HepG2 (cell line): Measurements from ENCODE around the gene ANKRD39. TPM values are rescaled to one million over a fixed set of nuclear protein-coding genes. Genes with fewer than 3 reads are reported as not detected.

ENCODE experiments used
- ETV6 ChIP-seq: sonication (generic); formaldehyde crosslinking; conservative IDR thresholded peaks from 2 replicates; pipeline ENCODE4 v1.4.0; 2020; ENCODE audit warnings: missing genetic modification reagents
- KDM5B ChIP-seq: sonication (generic); formaldehyde crosslinking; IDR thresholded peaks from 2 replicates; pipeline ENCODE4 v1.4.0; 2020; ENCODE audit warnings: missing genetic modification reagents, mild to moderate bottlenecking, borderline replicate concordance
- MBD4 ChIP-seq: IDR thresholded peaks from 2 replicates; pipeline ENCODE4 v1.6.1; 2012; ENCODE audit warnings: low read length, inconsistent platforms, borderline replicate concordance
- MEIS1 ChIP-seq: sonication (generic); formaldehyde crosslinking; IDR thresholded peaks from 2 replicates; pipeline ENCODE4 v1.9.0; 2021; ENCODE audit warnings: mild to moderate bottlenecking, missing genetic modification reagents, moderate library complexity, borderline replicate concordance
- MZF1 ChIP-seq: sonication (generic); formaldehyde crosslinking; IDR thresholded peaks from 2 replicates; pipeline ENCODE4 v1.8.1; 2023; ENCODE audit warnings: mild to moderate bottlenecking, missing genetic modification reagents, borderline replicate concordance
- NFIB ChIP-seq: sonication (generic); formaldehyde crosslinking; IDR thresholded peaks from 2 replicates; pipeline ENCODE4 v1.9.0; 2021; ENCODE audit warnings: missing genetic modification reagents, mild to moderate bottlenecking, borderline replicate concordance
- RFXANK ChIP-seq: IDR thresholded peaks from 2 replicates; pipeline ENCODE4 v1.6.1; 2016
- SRSF1 ChIP-seq: fragments of 200-400 bp; formaldehyde crosslinking; optimal IDR thresholded peaks from 2 replicates; pipeline ENCODE3; 2017; ENCODE audit warnings: mild to moderate bottlenecking, low read depth, low read length, moderate library complexity
- ZBTB39 ChIP-seq: sonication (generic); formaldehyde crosslinking; IDR thresholded peaks from 2 replicates; pipeline ENCODE4 v1.5.0; 2020; ENCODE audit warnings: missing genetic modification reagents
- ZNF136 ChIP-seq: sonication (generic); formaldehyde crosslinking; IDR thresholded peaks from 2 replicates; pipeline ENCODE4 v1.8.1; 2022; ENCODE audit warnings: low read depth, mild to moderate bottlenecking, moderate library complexity, missing genetic modification reagents
- ZNF224 ChIP-seq: sonication (generic); formaldehyde crosslinking; IDR thresholded peaks from 2 replicates; pipeline ENCODE4 v1.5.0; 2020; ENCODE audit warnings: mild to moderate bottlenecking, missing genetic modification reagents
- ZNF343 ChIP-seq: sonication (generic); formaldehyde crosslinking; IDR thresholded peaks from 2 replicates; pipeline ENCODE4 v1.4.0; 2020; ENCODE audit warnings: mild to moderate bottlenecking, missing genetic modification reagents
- ZNF652 ChIP-seq: IDR thresholded peaks from 2 replicates; pipeline ENCODE4 v1.6.1; 2016; ENCODE audit warnings: low read depth, borderline replicate concordance
- ZNF710 ChIP-seq: sonication (generic); formaldehyde crosslinking; IDR thresholded peaks from 2 replicates; pipeline ENCODE4 v1.5.0; 2020; ENCODE audit warnings: mild to moderate bottlenecking, missing genetic modification reagents, borderline replicate concordance
- ZNF816 ChIP-seq: sonication (generic); formaldehyde crosslinking; IDR thresholded peaks from 2 replicates; pipeline ENCODE4 v1.8.0; 2022; ENCODE audit warnings: missing genetic modification reagents, mild to moderate bottlenecking, borderline replicate concordance
- polyA plus RNA-seq, 8 experiments: library from polyadenylated mRNA; depleted of rRNA in 3 of 8; stranded (reverse) in 7 of 8; unstranded in 1 of 8; fragments of >200 nt; fragmentation: Illumina TruSeq in 4 of 8; extraction: Trizol in 4 of 8; gene quantifications; 2 replicates each; pipeline versions ENCODE4 v1.2.1 to v1.2.3, GENCODE V29; 2011 to 2016; ENCODE audit warnings: low read depth in 4 of 8, missing spikeins in 1 of 8, mixed read lengths in 1 of 8; ENCODE audit not compliant: insufficient read depth in 1 of 8
- total RNA-seq, 5 experiments: library from RNA; depleted of rRNA; stranded (reverse); fragments of >200 nt; fragmentation: Illumina TruSeq; extraction: Trizol; gene quantifications; 2 replicates each; pipeline ENCODE4 v1.2.3, GENCODE V29; 2016; ENCODE audit warnings: low read depth in 1 of 5
- TF ChIP-seq, protein P1 (sequence below): sonication (generic); formaldehyde crosslinking; IDR thresholded peaks from 2 replicates; pipeline ENCODE4 v1.5.0; 2020; ENCODE audit warnings: mild to moderate bottlenecking, missing genetic modification reagents
- TF ChIP-seq, protein P2 (sequence below): sonication (generic); formaldehyde crosslinking; conservative IDR thresholded peaks from 2 replicates; pipeline ENCODE4 v1.5.0; 2020; ENCODE audit warnings: missing genetic modification reagents
- TF ChIP-seq, protein P3 (sequence below), 2 experiments: sonication (generic) in 1 of 2; formaldehyde crosslinking in 1 of 2; IDR thresholded peaks; 2 replicates each; pipeline versions ENCODE4 v1.5.1 to v1.6.1; 2011 to 2020; ENCODE audit warnings: borderline replicate concordance in 1 of 2, low read depth in 1 of 2, low read length in 1 of 2, mild to moderate bottlenecking in 1 of 2, missing genetic modification reagents in 1 of 2, moderate library complexity in 1 of 2

The ANKRD39 gene
- total and polyA plus RNA-seq, 2 of the 13 experiments (the other 11 are each of a cell fraction or from before 2014, with no cell fraction given): 23.2 to 24.8 TPM

DNA sequence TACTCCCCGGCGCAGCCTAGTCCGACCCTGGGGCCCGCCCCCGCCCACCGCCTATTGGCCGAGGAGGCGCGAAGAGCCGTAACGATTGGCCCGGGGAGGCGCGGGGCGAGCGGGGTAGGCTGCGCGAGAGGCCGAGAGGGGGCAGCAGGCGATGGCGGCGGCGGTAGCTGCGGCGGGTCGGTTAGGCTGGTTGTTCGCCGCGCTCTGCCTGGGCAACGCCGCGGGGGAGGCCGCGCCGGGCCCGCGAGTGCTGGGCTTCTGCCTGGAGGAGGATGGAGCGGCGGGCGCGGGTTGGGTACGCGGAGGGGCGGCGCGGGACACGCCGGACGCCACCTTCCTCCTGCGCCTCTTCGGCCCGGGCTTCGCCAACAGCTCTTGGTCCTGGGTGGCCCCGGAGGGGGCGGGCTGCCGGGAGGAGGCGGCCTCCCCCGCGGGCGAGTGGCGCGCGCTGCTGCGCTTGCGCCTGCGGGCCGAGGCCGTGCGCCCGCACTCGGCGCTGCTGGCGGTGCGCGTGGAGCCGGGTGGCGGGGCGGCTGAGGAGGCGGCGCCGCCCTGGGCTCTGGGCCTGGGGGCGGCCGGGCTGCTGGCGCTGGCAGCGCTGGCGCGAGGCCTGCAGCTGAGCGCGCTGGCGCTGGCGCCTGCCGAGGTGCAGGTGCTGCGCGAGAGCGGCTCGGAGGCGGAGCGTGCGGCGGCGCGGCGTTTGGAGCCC is 41.5 kb downstream of the ANKRD39 start, which contains the start of gene CNNM3 (continued):
- TF ChIP-seq MBD4 (no peak), MEIS1 (CRISPR knock-in tag) (no peak), ZNF224 (CRISPR knock-in tag) (no peak), ZNF710 (CRISPR knock-in tag) (no peak), ZNF343 (CRISPR knock-in tag) (peak; percentile 96), ZNF652 (no peak), ZNF136 (CRISPR knock-in tag) (no peak), MZF1 (no peak), ZBTB39 (CRISPR knock-in tag) (no peak), SRSF1 (peak; percentile 67), NFIB (no peak), ETV6 (no peak; the same call in 1 of the 2 replicates), KDM5B (CRISPR knock-in tag) (peak; percentile 86; the same call in 1 of the 2 replicates), RFXANK (no peak), ZNF816 (CRISPR knock-in tag) (no peak; the same call in 1 of the 2 replicates)
- TF ChIP-seq, protein P1, sequence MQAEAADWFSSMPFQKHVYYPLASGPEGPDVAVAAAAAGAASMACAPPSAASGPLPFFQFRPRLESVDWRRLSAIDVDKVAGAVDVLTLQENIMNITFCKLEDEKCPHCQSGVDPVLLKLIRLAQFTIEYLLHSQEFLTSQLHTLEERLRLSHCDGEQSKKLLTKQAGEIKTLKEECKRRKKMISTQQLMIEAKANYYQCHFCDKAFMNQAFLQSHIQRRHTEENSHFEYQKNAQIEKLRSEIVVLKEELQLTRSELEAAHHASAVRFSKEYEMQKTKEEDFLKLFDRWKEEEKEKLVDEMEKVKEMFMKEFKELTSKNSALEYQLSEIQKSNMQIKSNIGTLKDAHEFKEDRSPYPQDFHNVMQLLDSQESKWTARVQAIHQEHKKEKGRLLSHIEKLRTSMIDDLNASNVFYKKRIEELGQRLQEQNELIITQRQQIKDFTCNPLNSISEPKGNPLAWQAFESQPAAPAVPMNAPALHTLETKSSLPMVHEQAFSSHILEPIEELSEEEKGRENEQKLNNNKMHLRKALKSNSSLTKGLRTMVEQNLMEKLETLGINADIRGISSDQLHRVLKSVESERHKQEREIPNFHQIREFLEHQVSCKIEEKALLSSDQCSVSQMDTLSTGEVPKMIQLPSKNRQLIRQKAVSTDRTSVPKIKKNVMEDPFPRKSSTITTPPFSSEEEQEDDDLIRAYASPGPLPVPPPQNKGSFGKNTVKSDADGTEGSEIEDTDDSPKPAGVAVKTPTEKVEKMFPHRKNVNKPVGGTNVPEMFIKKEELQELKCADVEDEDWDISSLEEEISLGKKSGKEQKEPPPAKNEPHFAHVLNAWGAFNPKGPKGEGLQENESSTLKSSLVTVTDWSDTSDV (CRISPR knock-in tag): no peak
- TF ChIP-seq, protein P2, sequence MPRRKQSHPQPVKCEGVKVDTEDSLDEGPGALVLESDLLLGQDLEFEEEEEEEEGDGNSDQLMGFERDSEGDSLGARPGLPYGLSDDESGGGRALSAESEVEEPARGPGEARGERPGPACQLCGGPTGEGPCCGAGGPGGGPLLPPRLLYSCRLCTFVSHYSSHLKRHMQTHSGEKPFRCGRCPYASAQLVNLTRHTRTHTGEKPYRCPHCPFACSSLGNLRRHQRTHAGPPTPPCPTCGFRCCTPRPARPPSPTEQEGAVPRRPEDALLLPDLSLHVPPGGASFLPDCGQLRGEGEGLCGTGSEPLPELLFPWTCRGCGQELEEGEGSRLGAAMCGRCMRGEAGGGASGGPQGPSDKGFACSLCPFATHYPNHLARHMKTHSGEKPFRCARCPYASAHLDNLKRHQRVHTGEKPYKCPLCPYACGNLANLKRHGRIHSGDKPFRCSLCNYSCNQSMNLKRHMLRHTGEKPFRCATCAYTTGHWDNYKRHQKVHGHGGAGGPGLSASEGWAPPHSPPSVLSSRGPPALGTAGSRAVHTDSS (CRISPR knock-in tag): no peak
- TF ChIP-seq, protein P3, sequence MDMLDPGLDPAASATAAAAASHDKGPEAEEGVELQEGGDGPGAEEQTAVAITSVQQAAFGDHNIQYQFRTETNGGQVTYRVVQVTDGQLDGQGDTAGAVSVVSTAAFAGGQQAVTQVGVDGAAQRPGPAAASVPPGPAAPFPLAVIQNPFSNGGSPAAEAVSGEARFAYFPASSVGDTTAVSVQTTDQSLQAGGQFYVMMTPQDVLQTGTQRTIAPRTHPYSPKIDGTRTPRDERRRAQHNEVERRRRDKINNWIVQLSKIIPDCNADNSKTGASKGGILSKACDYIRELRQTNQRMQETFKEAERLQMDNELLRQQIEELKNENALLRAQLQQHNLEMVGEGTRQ (IDR thresholded peaks at IDR 0.05; ENCODE audit: low read depth, low read length): no peak
- TF ChIP-seq, protein P3 (CRISPR knock-in tag; IDR thresholded peaks at IDR 0.05; ENCODE audit: borderline replicate concordance): no peak
